Measurements from ENCODE around the gene GPR137. TPM values are rescaled to one million over a fixed set of nuclear protein-coding genes. Genes with fewer than 3 reads are reported as not detected.

Gene GPR137, protein sequence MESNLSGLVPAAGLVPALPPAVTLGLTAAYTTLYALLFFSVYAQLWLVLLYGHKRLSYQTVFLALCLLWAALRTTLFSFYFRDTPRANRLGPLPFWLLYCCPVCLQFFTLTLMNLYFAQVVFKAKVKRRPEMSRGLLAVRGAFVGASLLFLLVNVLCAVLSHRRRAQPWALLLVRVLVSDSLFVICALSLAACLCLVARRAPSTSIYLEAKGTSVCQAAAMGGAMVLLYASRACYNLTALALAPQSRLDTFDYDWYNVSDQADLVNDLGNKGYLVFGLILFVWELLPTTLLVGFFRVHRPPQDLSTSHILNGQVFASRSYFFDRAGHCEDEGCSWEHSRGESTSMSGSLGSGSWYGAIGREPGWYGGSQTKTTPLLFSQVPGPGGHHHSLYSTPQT
- 9.4 TPM for total RNA-seq (2013)
- 10 to 100 TPM in 1 of 3 donors, 1 to 10 TPM in 2; 7.8 to 21.0 (median 9.3) TPM for polyA plus RNA-seq
- 5.0 and 16.0 TPM in 2 replicates for polyA minus RNA-seq
- 4.7 to 18.2 (median 8.0) reads per million in 11 experiments for total RNA-seq

DNA sequence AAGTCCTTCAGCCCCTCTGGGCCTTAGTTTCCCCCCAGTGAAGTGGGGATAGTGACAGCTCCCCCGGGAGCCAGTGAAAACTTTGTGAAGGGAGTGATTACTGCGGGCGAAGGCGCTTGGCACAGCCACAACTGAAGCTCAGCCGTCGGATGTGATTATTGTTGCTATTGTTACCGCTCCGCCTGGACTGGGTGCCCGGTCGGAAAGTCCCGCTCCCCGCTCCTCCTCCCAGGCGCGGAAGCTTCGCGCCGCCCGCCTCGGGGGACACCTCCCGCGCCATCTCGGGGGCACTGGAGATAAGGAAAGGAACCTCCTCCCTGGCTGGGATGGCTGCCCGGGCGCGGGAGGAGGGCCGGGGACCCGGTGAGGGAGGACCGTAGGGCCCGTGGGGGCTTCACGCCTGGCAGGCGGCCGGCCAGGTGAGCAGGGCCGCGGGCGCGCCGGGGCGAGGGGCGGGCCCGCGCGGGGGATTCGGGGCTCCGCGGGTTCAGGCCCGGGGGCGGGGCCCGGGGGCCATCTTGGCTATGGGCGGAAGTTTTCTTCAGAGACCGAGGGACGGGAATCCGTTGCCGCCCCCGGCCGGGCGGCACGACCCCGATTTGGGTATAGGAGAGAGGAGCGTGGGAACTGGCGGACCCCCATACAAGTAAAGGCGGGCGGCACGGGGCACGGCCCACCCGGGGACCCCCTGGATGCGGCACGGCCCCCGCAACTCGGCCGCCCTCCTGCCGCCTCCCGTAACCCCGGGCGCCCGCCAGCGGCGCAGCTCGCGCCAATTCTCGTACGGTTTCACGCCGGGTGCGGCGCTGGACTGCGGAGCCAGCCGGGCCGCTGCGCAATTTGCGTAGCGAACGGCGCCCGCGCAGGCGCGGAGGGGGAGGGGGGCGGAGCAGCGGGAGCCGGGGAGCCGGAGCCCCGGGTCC, at the start of gene GPR137:
TSS of gene GPR137 (plus strand) at position 887 of the 923 bp plus-strand sequence. CDS start 677 bp downstream, outside the sequence.
- peak; percentile 80 to 83 (median 81) for DNase-seq
- H3K27ac ChIP-seq (ENCODE audit: low read depth in 1 of 2, low read length in 2 of 2): peak within 1 kb of the TSS; percentile 91 to 100
- WGBS (ENCODE audit: insufficient coverage): under 1% methylated on average over 90 of the region's 102 CpGs
- H3K9me3 ChIP-seq (replicated peaks in 1 of 2; ENCODE audit: control insufficient read depth in 1 of 2, insufficient read depth in 1 of 2, low read length in 2 of 2): no peaks in the 10 kb centered on the region
- Mint-ChIP-seq H3K36me3 (peaks cover 15 to 17% of the 10 kb centered on the region in 2 donors), H3K27me3 (ENCODE audit: low read depth in 3 of 3) (peaks cover 9 to 20% (median 9%) of the 10 kb centered on the region in 3 donors), H3K4me1 (peaks cover 24% of the 10 kb centered on the region), H3K9me3 (no peaks in the 10 kb centered on the region), H3K27ac (peak within 1 kb of the TSS; percentile 92 to 98 (median 96)), H3K4me3 (peak within 1 kb of the TSS; percentile 86 to 90)
- peak within 1 kb of the TSS; percentile 81 for H3K4me2 ChIP-seq (replicated peaks; ENCODE audit: extremely low read depth, low read length, poor library complexity, severe bottlenecking)
- H3K27me3 ChIP-seq (ENCODE audit: control insufficient read depth in 2 of 2, insufficient read depth in 2 of 2, low read length in 2 of 2): peaks cover 1 to 5% of the 10 kb centered on the region in 2 donors
- peak within 1 kb of the TSS; percentile 84 for H2AFZ ChIP-seq (ENCODE audit: insufficient read depth, low read depth, low read length, poor library complexity, severe bottlenecking)
- H3K4me3 ChIP-seq (replicated peaks in 1 of 3; ENCODE audit: low read depth in 2 of 3, low read length in 3 of 3): peak within 1 kb of the TSS; percentile 74 to 98 (median 81)
- H3K36me3 ChIP-seq (replicated peaks in 1 of 2; ENCODE audit: control insufficient read depth in 1 of 2, insufficient read depth in 2 of 2, low read length in 2 of 2): no peaks in the 10 kb centered on the region
- H3K9ac ChIP-seq (ENCODE audit: insufficient read depth, low read length, poor library complexity, severe bottlenecking): peak within 1 kb of the TSS; percentile 79
- TF ChIP-seq, protein P1, sequence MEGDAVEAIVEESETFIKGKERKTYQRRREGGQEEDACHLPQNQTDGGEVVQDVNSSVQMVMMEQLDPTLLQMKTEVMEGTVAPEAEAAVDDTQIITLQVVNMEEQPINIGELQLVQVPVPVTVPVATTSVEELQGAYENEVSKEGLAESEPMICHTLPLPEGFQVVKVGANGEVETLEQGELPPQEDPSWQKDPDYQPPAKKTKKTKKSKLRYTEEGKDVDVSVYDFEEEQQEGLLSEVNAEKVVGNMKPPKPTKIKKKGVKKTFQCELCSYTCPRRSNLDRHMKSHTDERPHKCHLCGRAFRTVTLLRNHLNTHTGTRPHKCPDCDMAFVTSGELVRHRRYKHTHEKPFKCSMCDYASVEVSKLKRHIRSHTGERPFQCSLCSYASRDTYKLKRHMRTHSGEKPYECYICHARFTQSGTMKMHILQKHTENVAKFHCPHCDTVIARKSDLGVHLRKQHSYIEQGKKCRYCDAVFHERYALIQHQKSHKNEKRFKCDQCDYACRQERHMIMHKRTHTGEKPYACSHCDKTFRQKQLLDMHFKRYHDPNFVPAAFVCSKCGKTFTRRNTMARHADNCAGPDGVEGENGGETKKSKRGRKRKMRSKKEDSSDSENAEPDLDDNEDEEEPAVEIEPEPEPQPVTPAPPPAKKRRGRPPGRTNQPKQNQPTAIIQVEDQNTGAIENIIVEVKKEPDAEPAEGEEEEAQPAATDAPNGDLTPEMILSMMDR (IDR thresholded peaks at IDR 0.05): no peak
- no peaks in the 10 kb centered on the region for H4K20me1 ChIP-seq (ENCODE audit: insufficient read depth, low read length)
- peaks cover 20 to 24% of the 10 kb centered on the region in 2 donors for H3K4me1 ChIP-seq (ENCODE audit: control insufficient read depth in 1 of 2, insufficient read depth in 2 of 2, low read length in 2 of 2)
- intact Hi-C loops (cut with micrococcal nuclease): loop anchor here (1.0 to 5.0 kb wide), 4 partner anchors 14 to 33 kb away; partner anchors contain the start of genes CATSPERZ (in 1 of the 2) and PLCB3 (in 1 of the 2)
- peaks cover 5% of the 10 kb centered on the region for H3K79me2 ChIP-seq (ENCODE audit: insufficient read depth, low read length)
